Esophagus (tissue), 2 donors: ENCODE results near the gene FGA. TPM values are rescaled to one million over a fixed set of nuclear protein-coding genes. Genes with fewer than 3 reads are reported as not detected.

Experiments used
- H3K27ac ChIP-seq, 2 donors: one replicate each; pipeline ENCODE4 v1.5.1; 2013; ENCODE audit warnings: low read depth in 2 of 2, mild to moderate bottlenecking in 2 of 2, inconsistent platforms in 1 of 2, low read length in 1 of 2, moderate library complexity in 1 of 2
- H3K27me3 ChIP-seq, 2 donors: one replicate each; pipeline ENCODE4 v1.6.1; 2013; ENCODE audit warnings: low read length in 2 of 2, control low read depth in 1 of 2, mild to moderate bottlenecking in 1 of 2; ENCODE audit not compliant: insufficient read depth in 2 of 2, control insufficient read depth in 1 of 2
- H3K36me3 ChIP-seq, 2 donors: one replicate each; pipeline ENCODE4 v1.6.1; 2013; ENCODE audit warnings: low read length in 1 of 2; ENCODE audit not compliant: control insufficient read depth in 2 of 2, insufficient read depth in 2 of 2
- H3K4me1 ChIP-seq, 2 donors: one replicate each; pipeline ENCODE4 v1.6.1; 2013; ENCODE audit warnings: low read length in 1 of 2; ENCODE audit not compliant: control insufficient read depth in 2 of 2, insufficient read depth in 2 of 2
- H3K4me3 ChIP-seq, 2 donors: one replicate each; pipeline ENCODE4 v1.5.1; 2013; ENCODE audit warnings: low read length in 2 of 2, mild to moderate bottlenecking in 2 of 2, low read depth in 1 of 2, moderate library complexity in 1 of 2
- H3K9me3 ChIP-seq, 2 donors: one replicate each; pipeline ENCODE4 v1.6.1; 2013; ENCODE audit warnings: mild to moderate bottlenecking in 2 of 2, low read depth in 1 of 2, low read length in 1 of 2, moderate library complexity in 1 of 2; ENCODE audit not compliant: control insufficient read depth in 2 of 2, insufficient read depth in 1 of 2
- WGBS, 2 donors: extraction: QIAGEN DNeasy Blood & Tissue Kit; methylation state at CpG; one replicate each; pipeline ENCODE4 v1.1.7; 2013; 5-methylcytosine and 5-hydroxymethylcytosine counted together
- polyA plus RNA-seq, 2 donors: library from polyadenylated mRNA; stranded (reverse); fragments of 200-250 nt; gene quantifications; one replicate each; pipeline ENCODE4 v1.2.3, GENCODE V29; 2013
- donor health status: healthy with polysubstance abuse.
- donor health status: Bipolar disorder and iron deficiency.

Gene FGA
- polyA plus RNA-seq, 2 donors, result not detected

DNA sequence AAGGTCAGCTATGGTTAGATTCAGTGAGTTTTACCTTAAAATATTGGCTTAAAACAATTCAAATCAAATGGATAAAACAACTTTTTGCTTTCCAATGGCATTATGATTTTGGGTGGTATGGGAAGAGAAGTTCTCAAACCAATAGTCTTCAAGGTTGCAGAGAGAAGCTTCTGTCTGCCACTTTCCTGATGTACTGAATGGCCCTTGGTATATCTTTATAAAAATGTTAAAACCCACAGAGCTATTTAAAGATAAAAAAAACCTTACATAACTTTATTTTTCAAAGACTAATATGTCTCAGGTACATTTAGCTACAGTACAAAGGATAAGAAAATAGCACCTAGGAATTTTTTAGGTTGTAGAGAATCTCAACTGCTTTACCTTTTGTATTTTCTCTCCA, 6.9 kb downstream of the FGA start:
- H3K9me3 ChIP-seq, result no peaks in the 10 kb centered on the region
- H3K4me3 ChIP-seq, result no peak overlapping the region
- H3K27me3 ChIP-seq, result no peaks in the 10 kb centered on the region
- no peak overlapping the region for H3K27ac ChIP-seq
- H3K36me3 ChIP-seq, result no peaks in the 10 kb centered on the region
- no peaks in the 10 kb centered on the region for H3K4me1 ChIP-seq

GRCh38 chr4:154583230-154583629, 7.3 kb downstream of the FGA start:
- H3K4me1 ChIP-seq, result no peaks in the 10 kb centered on the region
- WGBS, 2 donors, result 87 to 88% methylated on average over 3 of the region's 3 CpGs

GRCh38 chr4:154582723-154583122, 7.8 kb downstream of the FGA start:
- H3K27ac ChIP-seq, result no peak overlapping the region
- no peak overlapping the region for H3K4me3 ChIP-seq
- H3K27me3 ChIP-seq, result no peaks in the 10 kb centered on the region
- H3K4me1 ChIP-seq, result no peaks in the 10 kb centered on the region
- H3K36me3 ChIP-seq, result no peaks in the 10 kb centered on the region
- WGBS, 2 donors, result 47 to 72% methylated on average over 2 of the region's 2 CpGs
- H3K9me3 ChIP-seq, result no peaks in the 10 kb centered on the region

More at GRCh38 chr4:154583230-154583629, 7.3 kb downstream of the FGA start:
- Histone ChIP-seq H3K9me3 (no peaks in the 10 kb centered on the region), H3K4me3 (no peak overlapping the region), H3K36me3 (no peaks in the 10 kb centered on the region), H3K27ac (no peak overlapping the region), H3K27me3 (no peaks in the 10 kb centered on the region)

DNA sequence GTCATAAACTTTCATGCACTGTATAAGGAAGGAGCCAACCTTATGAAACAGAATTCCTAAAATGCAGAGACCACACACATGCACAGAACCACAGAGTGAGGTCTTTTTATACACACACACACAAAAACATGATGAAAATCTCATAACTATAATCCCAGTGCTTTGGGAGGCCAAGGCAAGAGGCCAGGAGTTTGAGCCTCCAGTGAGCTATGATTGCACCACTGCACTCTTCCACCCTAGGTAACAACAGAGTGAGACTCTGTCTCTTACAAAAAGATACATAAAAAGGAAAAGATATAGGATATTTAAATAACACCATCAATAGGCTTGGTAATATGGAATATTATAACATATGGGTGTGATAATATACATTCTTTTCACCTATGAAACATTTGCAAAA, 10.6 kb downstream of the FGA start:
- Histone ChIP-seq H3K9me3 (no peaks in the 10 kb centered on the region), H3K36me3 (no peaks in the 10 kb centered on the region), H3K4me1 (no peaks in the 10 kb centered on the region), H3K27me3 (no peaks in the 10 kb centered on the region), H3K27ac (no peak overlapping the region), H3K4me3 (no peak overlapping the region)

GRCh38 chr4:154578919-154579318, 11.6 kb downstream of the FGA start:
- no peak overlapping the region for H3K27ac ChIP-seq
- H3K4me1 ChIP-seq, result no peaks in the 10 kb centered on the region
- H3K27me3 ChIP-seq, result no peaks in the 10 kb centered on the region
- 55 to 65% methylated on average over 1 of the region's 1 CpG for WGBS, 2 donors
- no peak overlapping the region for H3K4me3 ChIP-seq
- no peaks in the 10 kb centered on the region for H3K36me3 ChIP-seq
- H3K9me3 ChIP-seq, result no peaks in the 10 kb centered on the region

GRCh38 chr4:154577324-154577723, 13.2 kb downstream of the FGA start:
- H3K9me3 ChIP-seq, result no peaks in the 10 kb centered on the region
- WGBS, 2 donors, result 68 to 79% methylated on average over 2 of the region's 2 CpGs

GRCh38 chr4:154574311-154574710, 16.2 kb downstream of the FGA start:
- no peaks in the 10 kb centered on the region for H3K9me3 ChIP-seq
- WGBS, 2 donors, result 66 to 67% methylated on average over 3 of the region's 3 CpGs

More at GRCh38 chr4:154577324-154577723, 13.2 kb downstream of the FGA start:
- H3K4me3 ChIP-seq, result no peak overlapping the region
- no peaks in the 10 kb centered on the region for H3K27me3 ChIP-seq
- no peaks in the 10 kb centered on the region for H3K4me1 ChIP-seq
- no peaks in the 10 kb centered on the region for H3K36me3 ChIP-seq
- no peak overlapping the region for H3K27ac ChIP-seq

DNA sequence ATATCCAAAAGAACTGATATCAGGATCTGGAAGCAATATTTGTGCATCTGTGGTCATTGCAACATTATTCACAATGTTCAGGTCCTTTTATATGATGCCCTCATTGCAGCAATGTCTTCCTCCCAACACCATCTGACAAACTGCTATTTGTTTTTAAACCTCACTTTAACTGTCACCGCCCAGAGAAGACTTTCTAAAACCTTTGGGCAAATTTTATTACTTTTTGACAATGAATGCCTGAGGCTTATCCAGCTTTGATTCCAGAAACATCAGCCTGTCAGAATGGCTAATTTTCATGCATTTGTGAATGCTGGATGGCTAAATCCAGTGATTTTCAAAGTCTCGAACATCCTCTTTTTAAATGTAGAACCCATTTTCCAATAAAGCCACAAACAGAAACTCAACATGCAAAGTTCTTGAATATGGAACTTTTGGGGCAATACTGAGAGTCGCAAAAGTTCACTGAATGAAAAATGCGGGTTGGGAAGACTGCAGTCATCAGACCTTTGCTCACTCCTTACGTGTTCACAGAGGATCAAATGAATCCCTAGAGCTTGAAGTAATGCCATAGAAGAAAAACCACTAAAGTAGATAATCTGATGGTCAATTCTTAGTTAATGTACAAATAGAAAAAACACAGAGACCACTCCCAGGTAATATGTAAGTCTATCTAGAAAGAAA, 17.2 kb downstream of the FGA start:
- Histone ChIP-seq H3K36me3 (no peaks in the 10 kb centered on the region), H3K4me1 (no peaks in the 10 kb centered on the region), H3K27me3 (no peaks in the 10 kb centered on the region), H3K4me3 (no peak overlapping the region), H3K9me3 (no peaks in the 10 kb centered on the region), H3K27ac (no peak overlapping the region)
- 72 to 81% methylated on average over 5 of the region's 5 CpGs for WGBS, 2 donors

More at GRCh38 chr4:154574311-154574710, 16.2 kb downstream of the FGA start:
- Histone ChIP-seq H3K27me3 (no peaks in the 10 kb centered on the region), H3K4me3 (no peak overlapping the region), H3K36me3 (no peaks in the 10 kb centered on the region), H3K27ac (no peak overlapping the region), H3K4me1 (no peaks in the 10 kb centered on the region)

DNA sequence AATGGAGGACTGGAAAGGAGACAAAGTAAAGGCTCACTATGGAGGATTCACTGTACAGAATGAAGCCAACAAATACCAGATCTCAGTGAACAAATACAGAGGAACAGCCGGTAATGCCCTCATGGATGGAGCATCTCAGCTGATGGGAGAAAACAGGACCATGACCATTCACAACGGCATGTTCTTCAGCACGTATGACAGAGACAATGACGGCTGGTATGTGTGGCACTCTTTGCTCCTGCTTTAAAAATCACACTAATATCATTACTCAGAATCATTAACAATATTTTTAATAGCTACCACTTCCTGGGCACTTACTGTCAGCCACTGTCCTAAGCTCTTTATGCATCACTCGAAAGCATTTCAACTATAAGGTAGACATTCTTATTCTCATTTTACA, 21.0 kb downstream of the FGA start:
- H3K27me3 ChIP-seq, result no peaks in the 10 kb centered on the region
- WGBS, 2 donors, result 90 to 91% methylated on average over 5 of the region's 5 CpGs

GRCh38 chr4:154569028-154569427, 21.5 kb downstream of the FGA start:
- no peaks in the 10 kb centered on the region for H3K27me3 ChIP-seq
- no peak overlapping the region for H3K27ac ChIP-seq
- H3K9me3 ChIP-seq, result no peaks in the 10 kb centered on the region
- 25 to 35% methylated on average over 3 of the region's 3 CpGs for WGBS, 2 donors
- H3K36me3 ChIP-seq, result no peaks in the 10 kb centered on the region
- no peaks in the 10 kb centered on the region for H3K4me1 ChIP-seq
- H3K4me3 ChIP-seq, result no peak overlapping the region

More for the DNA sequence above, 21.0 kb downstream of the FGA start:
- no peak overlapping the region for H3K4me3 ChIP-seq
- no peaks in the 10 kb centered on the region for H3K4me1 ChIP-seq
- no peaks in the 10 kb centered on the region for H3K36me3 ChIP-seq
- no peak overlapping the region for H3K27ac ChIP-seq
- no peaks in the 10 kb centered on the region for H3K9me3 ChIP-seq
